Body of pancreas (tissue), 4 donors: ENCODE results near the gene GATB. TPM values are rescaled to one million over a fixed set of nuclear protein-coding genes. Genes with fewer than 3 reads are reported as not detected.

Experiments
- ATAC-seq: fragments of 150-250 bp; one replicate; pipeline ENCODE4 v1.9.1; 2016
- DNase-seq, 4 donors: peaks; one replicate each; pipeline ENCODE4 v3.0.0-alpha.2; 2019
- H3K27ac ChIP-seq, 4 donors: fragments of 200-600 bp; sonication (generic); 1 replicate in 3 of 4; 2 replicates in 1 of 4; pipeline versions ENCODE4 v1.5.1 to v1.6.1; 2016 to 2019; ENCODE audit warnings: mild to moderate bottlenecking in 1 of 4, mixed read lengths in 1 of 4, moderate library complexity in 1 of 4
- H3K27me3 ChIP-seq, 2 donors: fragments of 200-600 bp; sonication (generic); one replicate each; pipeline ENCODE4 v1.6.0; 2016; ENCODE audit warnings: mild to moderate bottlenecking in 1 of 2
- H3K36me3 ChIP-seq, 2 donors: fragments of 200-600 bp; sonication (generic); replicated peaks in 1 of 2; 2 replicates each; pipeline ENCODE4 v1.5.1; 2016; ENCODE audit warnings: low read depth in 2 of 2; ENCODE audit not compliant: insufficient read depth in 1 of 2
- H3K4me1 ChIP-seq: fragments of 200-600 bp; sonication (generic); one replicate; pipeline ENCODE4 v1.6.0; 2016
- H3K4me3 ChIP-seq, 2 donors: fragments of 200-600 bp; sonication (generic); 1 replicate in 1 of 2; 2 replicates in 1 of 2; pipeline ENCODE4 v1.5.1; 2016 to 2019
- H3K9me3 ChIP-seq, 3 donors: fragments of 200-600 bp; sonication (generic); 1 replicate in 2 of 3; 2 replicates in 1 of 3; pipeline ENCODE4 v1.5.1; 2016
- CTCF ChIP-seq, 7 experiments: fragments of 450-650 bp in 4 of 7; fragments of 200-600 bp in 3 of 7; sonication (generic) in 3 of 7; IDR thresholded peaks; one replicate each; pipeline ENCODE4 v1.5.1; 2016 to 2019; ENCODE audit warnings: antibody characterized with exemption in 7 of 7
- POLR2A ChIP-seq, 3 donors: fragments of 450-650 bp; IDR thresholded peaks; one replicate each; pipeline ENCODE4 v1.6.1; 2016; ENCODE audit warnings: antibody characterized with exemption in 3 of 3, mild to moderate bottlenecking in 2 of 3
- WGBS, 2 donors: methylation state at CpG; one replicate each; pipeline ENCODE4 v1.1.5; 2017; 5-methylcytosine and 5-hydroxymethylcytosine counted together
- intact Hi-C: fragments of 100-400 bp; cut with DNase I; formaldehyde crosslinking; loops from one replicate; pipeline ENCODE4 v1.15.1; 2023
- total RNA-seq, 2 donors: library from RNA; depleted of rRNA; stranded (reverse); fragments of >200 nt; gene quantifications; one replicate each; pipeline ENCODE4 v1.1.0, GENCODE V29; 2016

Gene GATB
- total RNA-seq, 2 donors from 2014 or later = 5.6 to 7.3 TPM

GRCh38 chr4:151782296-151782695 lies 21.5 kb upstream of the GATB start:
- DNase-seq (no peak), ATAC-seq (no peak)
- 46 to 54% methylated on average over 1 of the region's 1 CpG for WGBS, 2 donors
- H3K27ac ChIP-seq = no peak overlapping the region
- no peaks in the 10 kb centered on the region for H3K9me3 ChIP-seq
- no peak overlapping the region for H3K4me3 ChIP-seq
- no peaks in the 10 kb centered on the region for H3K4me1 ChIP-seq
- H3K27me3 ChIP-seq = no peaks in the 10 kb centered on the region
- no peak for TF ChIP-seq CTCF (IDR thresholded peaks at IDR 0.05)
- TF ChIP-seq POLR2A (IDR thresholded peaks at IDR 0.05) = no peak
- no peaks in the 10 kb centered on the region for H3K36me3 ChIP-seq
- intact Hi-C loops = no loop called here

- no peak overlapping the region for H3K27ac ChIP-seq
- intact Hi-C loops = no loop called here
- no peak overlapping the region for H3K4me3 ChIP-seq
- ATAC-seq (no peak), DNase-seq (no peak)
- whole genome bisulfite sequencing, 2 donors = 56 to 65% methylated on average over 5 of the region's 5 CpGs
- no peaks in the 10 kb centered on the region for H3K36me3 ChIP-seq
- no peaks in the 10 kb centered on the region for H3K27me3 ChIP-seq
- TF ChIP-seq CTCF (IDR thresholded peaks at IDR 0.05) (no peak), POLR2A (IDR thresholded peaks at IDR 0.05) (no peak)
- H3K9me3 ChIP-seq = no peaks in the 10 kb centered on the region
- no peaks in the 10 kb centered on the region for H3K4me1 ChIP-seq
These were observed 20.2 kb upstream of the GATB start for GRCh38 chr4:151781026-151781425.

- Histone ChIP-seq H3K4me1 (no peaks in the 10 kb centered on the region), H3K9me3 (no peaks in the 10 kb centered on the region), H3K27me3 (no peaks in the 10 kb centered on the region), H3K36me3 (no peaks in the 10 kb centered on the region), H3K4me3 (no peak overlapping the region), H3K27ac (no peak overlapping the region)
- ATAC-seq (no peak), DNase-seq (no peak)
- 17 to 43% methylated on average over 1 of the region's 1 CpG for WGBS, 2 donors
- intact Hi-C loops = no loop called here
- TF ChIP-seq CTCF (IDR thresholded peaks at IDR 0.05) = no peak
- no peak for TF ChIP-seq POLR2A (IDR thresholded peaks at IDR 0.05)
These were observed 16.7 kb upstream of the GATB start for GRCh38 chr4:151777471-151777870.

- Histone ChIP-seq H3K4me3 (no peak overlapping the region), H3K27me3 (no peaks in the 10 kb centered on the region), H3K9me3 (no peaks in the 10 kb centered on the region), H3K27ac (no peak overlapping the region), H3K4me1 (no peaks in the 10 kb centered on the region), H3K36me3 (no peaks in the 10 kb centered on the region)
- ATAC-seq = no peak
- no peak for DNase-seq
- intact Hi-C loops = no loop called here
- TF ChIP-seq POLR2A (IDR thresholded peaks at IDR 0.05) = no peak
These were observed 13.5 kb upstream of the GATB start for GRCh38 chr4:151774324-151774723.

GRCh38 chr4:151772274-151772673 lies 11.5 kb upstream of the GATB start:
- DNase-seq (no peak), ATAC-seq (no peak)
- H3K4me3 ChIP-seq = no peak overlapping the region
- TF ChIP-seq CTCF (IDR thresholded peaks at IDR 0.05) = no peak
- no peak for TF ChIP-seq POLR2A (IDR thresholded peaks at IDR 0.05)
- intact Hi-C loops = no loop called here
- H3K4me1 ChIP-seq = no peaks in the 10 kb centered on the region
- H3K9me3 ChIP-seq = no peaks in the 10 kb centered on the region
- no peak overlapping the region for H3K27ac ChIP-seq
- no peaks in the 10 kb centered on the region for H3K36me3 ChIP-seq
- WGBS, 2 donors = 68 to 70% methylated on average over 3 of the region's 3 CpGs
- no peaks in the 10 kb centered on the region for H3K27me3 ChIP-seq
